HG02973 (cell line): ENCODE data around the gene NOXRED1.
"Not testable (repeated sequence)": the region's sequence is repeated elsewhere in the genome, so short reads cannot be mapped to it uniquely, and the experiment has no call there.

Experiments used
- ATAC-seq: cut with Tn5 transposase; IDR thresholded peaks from one replicate; pipeline ENCODE4 v1.9.1; 2021; ENCODE audit warnings: moderate library complexity; ENCODE audit not compliant: unreplicated experiment

Gene NOXRED1

GRCh38 chr14:77423423-77423822, at the start of gene NOXRED1:
Gene NOXRED1 (minus strand): TSS chr14:77423523. CDS start chr14:77422889, 634 bp downstream.
- ATAC-seq: no peak

DNA sequence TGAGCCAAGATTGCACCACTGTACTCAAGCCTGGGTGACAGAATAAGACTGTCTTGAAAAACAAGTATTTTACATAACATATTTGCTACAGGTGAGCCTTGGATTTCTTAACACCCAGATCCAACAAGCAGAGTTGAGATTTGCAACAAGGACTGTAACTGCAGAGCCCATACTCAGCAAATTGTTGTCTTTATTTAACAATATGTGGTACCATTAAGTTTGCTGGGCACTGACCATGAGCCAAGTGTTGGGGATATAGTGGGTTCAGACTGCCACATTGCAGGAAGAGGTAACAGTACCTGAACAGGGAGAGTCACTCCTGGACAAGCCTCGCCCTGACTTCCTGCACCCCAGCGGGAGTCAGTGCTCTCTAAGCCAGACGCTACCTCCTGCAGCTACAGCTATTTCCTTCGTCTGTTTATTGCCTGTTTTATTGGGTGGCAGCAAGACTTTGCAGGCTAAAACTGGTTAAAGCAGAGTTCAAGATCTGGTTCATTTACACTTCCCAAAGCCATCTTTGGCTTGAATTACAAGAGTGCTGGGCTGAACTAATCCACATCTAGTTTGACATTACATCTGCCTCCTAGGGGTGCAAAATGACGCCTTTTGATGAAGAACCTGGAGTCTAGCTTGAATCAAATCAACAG, 47.0 kb upstream of the NOXRED1 start:
- no peak for ATAC-seq

DNA sequence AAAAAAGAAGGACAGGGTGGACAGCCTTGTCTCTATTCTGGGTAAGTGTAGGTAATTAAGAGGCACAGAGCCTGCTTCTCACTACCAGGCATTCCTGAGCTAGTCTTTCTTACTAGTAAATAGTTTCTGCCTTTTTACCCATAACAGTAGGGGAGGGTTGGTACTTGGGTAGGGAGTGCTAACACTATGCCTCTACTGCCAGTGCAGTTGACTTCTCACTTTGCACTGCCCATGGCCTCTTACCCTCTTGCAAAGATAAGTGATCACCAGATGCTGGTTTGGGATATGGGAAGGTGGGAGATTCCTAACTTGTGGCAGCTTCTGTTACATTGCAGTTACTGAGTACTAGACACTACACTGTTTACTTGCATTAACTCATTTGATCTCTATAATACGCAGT, 46.2 kb upstream of the NOXRED1 start:
- no peak for ATAC-seq

- no peak for ATAC-seq
Observed at GRCh38 chr14:77469067-77469505, 45.8 kb upstream of the NOXRED1 start.

DNA sequence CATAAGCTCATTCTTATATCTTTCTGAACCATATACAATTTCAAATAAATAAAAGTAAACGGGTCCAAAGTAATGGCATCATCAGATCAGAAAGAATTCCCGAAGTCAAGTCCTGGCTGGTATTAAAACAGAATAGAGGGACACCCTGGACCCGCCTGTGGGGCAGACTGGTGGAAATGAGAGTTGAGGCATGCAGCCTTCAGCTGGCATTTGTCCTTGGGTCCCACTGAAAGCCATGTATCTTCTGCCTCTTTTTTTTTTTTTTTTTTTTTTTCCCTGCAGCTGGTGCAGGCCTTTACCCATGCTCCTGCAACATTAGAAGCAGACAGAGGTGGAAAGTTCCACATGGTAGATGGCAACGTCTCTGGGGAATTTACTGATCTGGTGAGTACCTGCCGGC, 44.5 kb upstream of the NOXRED1 start:
- no peak for ATAC-seq

- no peak for ATAC-seq
Observed at GRCh38 chr14:77459072-77459723, 35.9 kb upstream of the NOXRED1 start.

DNA sequence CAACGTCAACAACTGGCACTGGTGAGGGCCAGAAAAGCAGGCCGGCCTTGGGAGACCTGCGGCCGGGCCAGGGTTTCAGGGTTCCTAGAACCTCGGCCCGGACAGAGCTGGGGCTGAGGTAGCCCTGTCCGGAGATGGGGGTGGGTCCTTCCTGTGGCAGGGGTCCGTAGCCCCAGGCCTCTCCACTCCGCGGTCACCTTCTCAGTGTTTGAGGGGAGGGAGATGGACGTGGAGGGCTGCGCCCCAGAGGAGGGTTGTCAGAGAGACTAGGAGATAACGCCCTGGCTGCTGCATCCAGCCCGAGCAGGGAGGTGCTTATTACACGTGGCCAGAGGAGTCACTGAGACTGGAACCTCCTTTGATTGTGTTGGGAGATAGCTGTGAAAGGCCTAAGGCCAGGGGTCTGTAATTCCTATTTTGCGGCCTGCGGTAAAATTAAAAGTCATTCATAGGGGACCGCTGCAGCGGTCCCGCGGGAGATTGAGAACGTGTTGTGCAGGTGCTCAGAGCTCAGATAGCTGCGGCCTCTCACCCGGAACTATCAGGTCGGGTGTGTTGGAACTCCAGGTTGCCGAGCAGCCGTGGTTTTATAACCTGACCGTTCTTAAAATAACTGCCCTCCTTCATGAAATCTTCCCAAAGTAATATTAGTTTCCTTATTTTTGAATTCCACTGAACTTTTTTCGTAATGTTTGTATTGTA, 35.1 kb upstream of the NOXRED1 start:
- peak; percentile 13 for ATAC-seq

- peak; percentile 88 for ATAC-seq
Observed at GRCh38 chr14:77457522-77458248, 34.4 kb upstream of the NOXRED1 start, which contains the start of the genes AHSA1 and VIPAS39. Gene AHSA1 (plus strand): TSS chr14:77458093. CDS start chr14:77458190, 97 bp downstream. Gene VIPAS39 (minus strand): TSS chr14:77457601. CDS start chr14:77454102, 3,499 bp downstream.

- ATAC-seq: peak; percentile 13
Observed at GRCh38 chr14:77457115-77457521, 33.8 kb upstream of the NOXRED1 start.

DNA sequence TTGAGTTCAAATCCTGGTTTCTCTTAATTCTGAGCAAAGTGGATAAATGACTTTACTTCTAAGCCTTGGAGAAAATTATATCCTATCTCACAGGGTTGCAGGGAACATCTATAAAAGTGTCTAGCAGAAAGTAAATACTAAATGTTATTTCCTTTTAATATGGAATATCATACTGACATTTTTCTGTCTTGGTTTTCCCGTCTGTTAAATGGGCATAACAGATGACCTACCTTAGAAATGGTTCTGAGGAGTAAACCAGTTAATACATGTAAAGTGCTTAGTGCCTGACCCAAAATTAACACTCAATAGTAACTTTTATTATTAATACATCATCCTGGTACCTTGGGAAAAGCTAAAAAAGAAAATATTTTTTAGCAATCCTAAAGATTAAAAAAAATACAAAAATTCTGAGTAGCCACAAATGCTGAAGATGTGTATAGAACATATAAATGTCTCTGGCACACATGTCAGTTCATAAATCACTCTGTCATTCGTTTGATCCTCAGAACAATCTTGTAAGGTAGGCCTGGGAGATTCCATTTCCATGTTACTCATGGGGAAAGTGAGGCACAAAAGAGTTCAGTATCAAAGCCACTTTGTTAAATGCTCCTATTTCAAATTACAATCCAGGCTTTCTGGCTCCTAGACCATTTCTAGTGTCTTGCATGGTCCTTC, 32.8 kb upstream of the NOXRED1 start:
- ATAC-seq: no peak

DNA sequence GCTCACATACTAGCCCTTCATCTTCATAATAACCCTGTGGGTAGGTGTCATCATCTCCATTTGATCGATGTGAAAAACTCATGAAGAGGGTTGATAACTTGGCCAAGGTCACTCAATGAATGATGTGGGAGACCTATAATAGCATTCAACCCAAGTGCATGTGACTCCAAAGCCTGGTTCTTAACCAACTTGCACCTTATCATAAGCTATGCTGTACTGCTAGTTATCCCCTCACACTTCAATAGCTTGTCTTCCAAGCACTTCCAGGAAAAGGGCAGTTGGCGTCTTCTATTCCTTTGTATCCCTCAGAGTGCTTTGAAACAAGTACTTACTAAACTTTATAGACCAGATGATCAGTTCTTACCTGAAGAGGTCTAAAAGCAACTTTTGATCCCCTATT, 18.9 kb upstream of the NOXRED1 start:
- no peak for ATAC-seq

- ATAC-seq: no peak
Observed at GRCh38 chr14:77439861-77440260, 16.5 kb upstream of the NOXRED1 start.

GRCh38 chr14:77438596-77438995, 15.3 kb upstream of the NOXRED1 start:
- no peak for ATAC-seq

DNA sequence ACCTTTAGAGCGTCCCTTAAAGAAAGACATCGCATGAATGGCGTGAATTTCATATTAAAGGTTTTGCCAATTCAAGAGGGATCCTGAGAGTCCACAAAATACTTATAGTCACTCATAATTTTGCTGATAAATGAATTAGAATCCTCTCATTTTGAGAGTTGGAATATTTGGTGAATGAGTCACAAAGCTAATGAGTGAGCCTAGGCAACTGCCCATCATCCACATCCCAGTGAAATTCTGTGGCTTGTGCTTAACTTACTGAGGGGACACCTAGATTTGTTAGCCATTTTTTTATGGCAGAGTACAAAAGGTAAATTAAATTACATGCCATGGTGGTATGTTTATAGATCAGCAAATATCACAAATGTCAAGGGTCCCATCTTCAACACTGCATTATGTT, 12.7 kb upstream of the NOXRED1 start:
- no peak for ATAC-seq

DNA sequence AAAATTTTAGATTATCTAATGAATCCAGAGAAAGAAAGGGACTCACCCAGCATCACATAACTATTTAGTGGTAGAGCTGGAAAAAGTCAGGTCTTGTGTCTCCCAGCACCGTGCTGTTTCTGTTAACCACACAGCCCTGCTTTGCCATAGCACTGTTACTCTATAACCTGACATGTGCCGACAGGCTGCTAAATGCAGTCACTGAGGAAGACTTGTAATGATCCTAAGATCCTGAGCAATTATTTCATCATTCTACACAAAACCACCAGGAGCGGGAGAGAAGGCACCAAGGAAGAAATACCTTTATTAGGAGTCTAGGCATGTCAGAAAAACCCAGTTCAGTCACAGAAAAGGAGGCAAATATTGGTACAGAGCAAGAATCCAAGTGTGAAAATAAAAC, 3.1 kb upstream of the NOXRED1 start:
- ATAC-seq: no peak

DNA sequence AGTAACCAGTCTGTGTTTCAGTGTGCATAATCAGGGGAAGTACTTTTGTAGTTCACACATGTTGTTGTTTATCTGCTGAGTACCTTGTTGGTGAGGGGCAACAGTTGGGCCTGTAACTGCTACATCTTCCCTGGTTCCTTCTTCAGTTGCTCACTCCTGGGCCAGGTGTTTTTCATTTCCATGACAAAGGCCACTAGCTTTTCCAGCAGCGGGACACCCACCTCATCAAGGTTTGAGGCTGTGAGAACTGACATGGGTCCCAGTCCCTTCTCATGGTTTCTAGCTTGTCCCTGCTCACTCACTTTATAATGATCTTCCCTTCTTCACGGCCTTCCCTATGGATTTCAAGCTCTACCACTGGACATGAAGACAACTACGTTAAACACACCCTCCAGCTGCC, 1.5 kb upstream of the NOXRED1 start:
- ATAC-seq: no peak

- ATAC-seq: no peak
Observed at GRCh38 chr14:77421201-77421600, 2.1 kb downstream of the NOXRED1 start.

GRCh38 chr14:77416836-77417235, 6.5 kb downstream of the NOXRED1 start:
- no peak for ATAC-seq

GRCh38 chr14:77416098-77416497, 7.2 kb downstream of the NOXRED1 start:
- not testable (repeated sequence) for ATAC-seq

DNA sequence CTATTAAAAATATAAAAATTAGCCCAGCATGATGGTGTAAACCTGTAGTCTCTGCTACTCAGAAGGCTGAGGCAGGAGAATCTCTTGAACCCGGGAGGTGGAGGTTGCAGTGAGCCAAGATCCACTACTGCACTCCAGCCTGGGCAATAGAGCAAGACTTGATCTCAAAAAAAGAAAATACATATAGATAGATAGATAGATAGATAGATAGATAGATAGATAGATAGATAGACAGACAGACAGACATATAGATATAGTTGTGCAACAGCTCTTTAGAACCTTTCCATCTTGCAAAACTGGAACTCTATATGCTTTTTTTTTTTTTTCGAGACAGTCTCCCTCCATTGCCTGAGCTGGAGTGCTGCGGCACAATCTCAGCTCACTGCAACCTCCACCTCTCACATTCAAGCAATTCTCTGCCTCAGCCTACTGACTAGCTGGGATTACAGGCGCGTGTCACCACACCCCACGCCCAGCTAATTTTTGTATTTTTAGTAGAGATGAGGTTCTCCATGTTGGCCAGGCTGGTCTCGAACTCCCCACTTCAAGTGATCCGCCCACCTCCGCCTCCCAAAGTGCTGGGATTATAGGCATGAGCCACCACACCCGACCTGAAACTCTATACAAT, 7.8 kb downstream of the NOXRED1 start:
- ATAC-seq: not testable (repeated sequence)
